T-helper 2 cell treated with Interferon-gamma antibody and Interleukin-4, amounts not matched to agents 5 μg/mL and 100 μg/mL, for 36 hours (primary cell): Measurements from ENCODE around the gene SLC32A1.

Experiments
- DNase-seq: peaks from one replicate; pipeline ENCODE4 v3.0.0; 2021; ENCODE audit warnings: low spot score
- H3K27ac Mint-ChIP-seq: one replicate; pipeline ENCODE4 v1.8.0; 2021; ENCODE audit warnings: mild to moderate bottlenecking, mixed read lengths
- H3K27me3 Mint-ChIP-seq: one replicate; pipeline ENCODE4 v1.8.0; 2021; ENCODE audit warnings: low read depth, mixed read lengths
- H3K36me3 Mint-ChIP-seq: one replicate; pipeline ENCODE4 v1.8.0; 2021; ENCODE audit warnings: low read depth, mixed read lengths
- H3K4me1 Mint-ChIP-seq: one replicate; pipeline ENCODE4 v1.8.0; 2021; ENCODE audit warnings: low read depth, mixed read lengths
- H3K4me3 Mint-ChIP-seq: one replicate; pipeline ENCODE4 v1.8.0; 2022; ENCODE audit warnings: mild to moderate bottlenecking, moderate library complexity, mixed read lengths
- H3K9me3 Mint-ChIP-seq: one replicate; pipeline ENCODE4 v1.8.0; 2021; ENCODE audit warnings: mixed read lengths

Gene SLC32A1

DNA sequence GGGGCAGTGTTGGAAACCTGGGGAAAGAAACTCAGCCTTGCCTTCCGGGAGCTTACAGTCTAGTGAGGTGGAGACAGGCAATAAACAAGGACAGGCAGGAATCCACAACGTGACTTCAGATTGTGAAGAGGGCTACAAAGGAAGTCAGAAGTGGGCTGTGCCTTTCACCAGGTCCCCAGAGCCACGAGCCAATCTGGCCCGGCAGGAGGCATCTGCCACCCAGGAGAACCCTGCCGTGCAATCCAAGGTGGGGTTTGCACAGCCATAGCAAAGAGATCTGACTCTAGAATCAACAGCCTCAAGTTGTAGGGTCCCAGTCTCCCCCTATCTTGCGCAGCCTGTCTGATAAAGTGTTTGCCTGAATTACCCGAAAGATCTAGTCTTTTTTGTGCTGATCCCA is 5.5 kb downstream of the SLC32A1 start:
- no peak for DNase-seq
- Mint-ChIP-seq H3K27ac (peak overlapping the region; percentile 72), H3K4me1 (peaks cover 31% of the 10 kb centered on the region), H3K36me3 (peaks cover 13% of the 10 kb centered on the region), H3K27me3 (peaks cover 92% of the 10 kb centered on the region), H3K4me3 (no peak overlapping the region), H3K9me3 (no peaks in the 10 kb centered on the region)

DNA sequence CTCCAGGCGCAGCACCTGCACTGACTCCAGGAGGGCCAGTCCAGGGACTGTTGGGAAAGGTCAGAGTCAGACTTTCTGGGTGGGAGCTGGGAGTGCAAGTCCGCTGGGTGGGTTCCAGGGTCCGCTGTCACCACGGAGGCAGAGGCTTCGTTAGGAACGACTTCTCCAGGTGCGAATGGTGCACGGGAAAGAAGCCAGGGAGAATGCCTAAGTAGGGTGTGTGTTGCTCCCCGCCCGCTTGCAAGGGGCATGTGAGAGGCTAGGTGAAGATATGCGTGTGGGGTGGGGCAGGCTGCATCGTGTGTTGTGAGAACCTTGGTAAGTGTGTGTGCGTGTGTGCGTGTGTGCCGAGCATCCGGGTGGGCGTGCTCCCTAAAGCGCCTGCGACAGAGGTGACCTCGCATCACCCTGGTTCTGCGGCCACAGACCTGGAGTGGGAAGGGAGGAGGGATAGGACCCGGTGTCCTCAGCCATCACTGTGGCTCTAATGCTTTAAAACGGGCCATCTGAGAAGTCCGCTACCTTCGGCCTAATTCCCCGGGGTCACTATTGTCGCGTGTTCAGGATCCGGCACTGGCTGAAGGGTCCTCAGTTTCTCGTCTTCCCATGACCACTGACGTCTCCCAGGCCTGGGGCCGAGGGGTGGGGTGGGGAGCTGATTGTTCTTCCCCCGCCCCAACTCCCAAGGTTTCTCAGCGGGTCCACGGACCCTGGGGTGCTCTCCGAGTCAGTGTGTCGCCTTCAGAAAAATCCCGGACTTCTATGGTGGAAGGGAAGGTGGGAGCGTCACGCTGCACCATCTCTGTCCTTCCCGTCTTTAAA is 6.1 kb downstream of the SLC32A1 start:
- H3K27ac Mint-ChIP-seq, result peak overlapping the region; percentile 72
- DNase-seq, result no peak
- H3K27me3 Mint-ChIP-seq, result peaks cover 94% of the 10 kb centered on the region
- H3K4me3 Mint-ChIP-seq, result peak overlapping the region; percentile 64
- peaks cover 28% of the 10 kb centered on the region for H3K4me1 Mint-ChIP-seq
- peaks cover 13% of the 10 kb centered on the region for H3K36me3 Mint-ChIP-seq
- H3K9me3 Mint-ChIP-seq, result no peaks in the 10 kb centered on the region

DNA sequence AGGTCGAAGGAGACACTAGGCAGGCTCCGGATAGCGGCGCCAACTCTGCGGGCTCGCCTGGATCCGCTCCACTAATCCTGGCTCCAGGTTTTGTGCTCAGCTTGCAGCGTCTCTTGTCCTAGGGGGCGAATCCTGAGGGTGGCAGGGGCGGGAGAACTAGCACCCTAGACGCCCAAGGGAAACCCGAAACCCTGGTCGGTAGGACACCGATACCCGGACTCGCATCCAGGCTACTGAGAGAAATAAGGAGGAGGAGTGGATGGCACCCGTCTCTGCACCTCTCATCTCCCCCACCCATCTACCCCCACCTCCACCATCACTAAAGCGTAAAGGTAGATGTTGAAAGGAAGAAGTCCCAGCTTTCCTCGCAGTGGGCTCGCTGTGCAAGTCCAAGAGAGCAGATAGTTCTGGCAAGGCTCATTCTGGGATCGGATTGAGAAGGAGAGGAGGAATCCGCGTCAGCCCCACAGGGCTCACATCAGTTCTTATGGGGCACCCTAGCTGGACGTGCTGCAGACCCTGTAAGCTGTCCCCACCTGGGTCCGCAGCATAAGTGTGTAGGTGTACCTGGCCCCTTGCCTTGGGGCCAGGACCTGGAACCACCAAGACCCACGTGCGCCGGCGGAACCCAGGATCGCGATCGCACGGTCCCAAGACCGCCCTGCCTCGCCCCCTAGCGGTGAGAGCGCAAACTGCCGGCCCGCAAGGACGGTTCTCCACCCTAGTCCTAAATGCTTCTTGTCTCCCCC is 6.9 kb downstream of the SLC32A1 start:
- Mint-ChIP-seq H3K4me1 (peaks cover 26% of the 10 kb centered on the region), H3K27ac (no peak overlapping the region)
- DNase-seq, result peak; percentile 64

GRCh38 chr20:38731738-38732113 is 7.4 kb downstream of the SLC32A1 start:
- Mint-ChIP-seq H3K9me3 (no peaks in the 10 kb centered on the region), H3K36me3 (peaks cover 10% of the 10 kb centered on the region), H3K4me1 (peaks cover 26% of the 10 kb centered on the region), H3K27ac (no peak overlapping the region), H3K27me3 (peaks cover 96% of the 10 kb centered on the region), H3K4me3 (peak overlapping the region; percentile 30)
- no peak for DNase-seq

More for the DNA sequence above, 6.9 kb downstream of the SLC32A1 start:
- Mint-ChIP-seq H3K4me3 (peak overlapping the region; percentile 64), H3K27me3 (peaks cover 95% of the 10 kb centered on the region), H3K9me3 (no peaks in the 10 kb centered on the region), H3K36me3 (peaks cover 10% of the 10 kb centered on the region)

- Mint-ChIP-seq H3K9me3 (no peaks in the 10 kb centered on the region), H3K36me3 (peaks cover 8% of the 10 kb centered on the region), H3K4me3 (no peak overlapping the region), H3K27me3 (peaks cover 94% of the 10 kb centered on the region), H3K4me1 (peaks cover 16% of the 10 kb centered on the region), H3K27ac (no peak overlapping the region)
- DNase-seq, result no peak
Observed at GRCh38 chr20:38732981-38733380, 8.7 kb downstream of the SLC32A1 start.

DNA sequence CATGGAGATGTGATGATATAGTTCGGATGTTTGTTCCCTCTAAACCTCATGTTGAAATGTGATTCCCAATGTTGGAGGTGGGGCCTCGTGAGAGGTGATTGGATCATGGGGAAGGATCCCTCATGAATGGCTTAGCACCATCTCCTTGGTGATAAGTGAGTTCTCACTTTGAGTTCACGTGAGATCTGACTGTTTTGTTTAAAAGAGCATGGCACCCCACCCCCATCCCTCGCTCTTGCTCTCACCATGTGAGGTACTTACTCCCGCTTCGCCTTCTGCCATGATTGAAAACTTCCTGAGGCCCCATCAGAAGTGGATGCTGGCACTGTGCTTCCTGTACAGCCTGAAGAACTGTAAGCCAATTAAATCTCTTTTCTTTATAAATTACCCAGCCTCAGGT is 10.9 kb downstream of the SLC32A1 start:
- H3K9me3 Mint-ChIP-seq, result no peaks in the 10 kb centered on the region
- H3K27me3 Mint-ChIP-seq, result peaks cover 80% of the 10 kb centered on the region
- no peak overlapping the region for H3K4me3 Mint-ChIP-seq
- H3K27ac Mint-ChIP-seq, result no peak overlapping the region
- H3K36me3 Mint-ChIP-seq, result peaks cover 2% of the 10 kb centered on the region
- DNase-seq, result no peak
- H3K4me1 Mint-ChIP-seq, result peaks cover 9% of the 10 kb centered on the region

GRCh38 chr20:38737887-38738286 is 13.6 kb downstream of the SLC32A1 start:
- no peak for DNase-seq
- Mint-ChIP-seq H3K36me3 (no peaks in the 10 kb centered on the region), H3K9me3 (no peaks in the 10 kb centered on the region), H3K27me3 (peaks cover 82% of the 10 kb centered on the region), H3K4me1 (no peaks in the 10 kb centered on the region), H3K4me3 (no peak overlapping the region), H3K27ac (no peak overlapping the region)

GRCh38 chr20:38745757-38746156 is 21.5 kb downstream of the SLC32A1 start:
- H3K27me3 Mint-ChIP-seq, result peaks cover 27% of the 10 kb centered on the region
- no peak overlapping the region for H3K4me3 Mint-ChIP-seq
- H3K36me3 Mint-ChIP-seq, result peaks cover 5% of the 10 kb centered on the region
- no peak overlapping the region for H3K27ac Mint-ChIP-seq
- peaks cover 18% of the 10 kb centered on the region for H3K4me1 Mint-ChIP-seq
- no peaks in the 10 kb centered on the region for H3K9me3 Mint-ChIP-seq
- no peak for DNase-seq

DNA sequence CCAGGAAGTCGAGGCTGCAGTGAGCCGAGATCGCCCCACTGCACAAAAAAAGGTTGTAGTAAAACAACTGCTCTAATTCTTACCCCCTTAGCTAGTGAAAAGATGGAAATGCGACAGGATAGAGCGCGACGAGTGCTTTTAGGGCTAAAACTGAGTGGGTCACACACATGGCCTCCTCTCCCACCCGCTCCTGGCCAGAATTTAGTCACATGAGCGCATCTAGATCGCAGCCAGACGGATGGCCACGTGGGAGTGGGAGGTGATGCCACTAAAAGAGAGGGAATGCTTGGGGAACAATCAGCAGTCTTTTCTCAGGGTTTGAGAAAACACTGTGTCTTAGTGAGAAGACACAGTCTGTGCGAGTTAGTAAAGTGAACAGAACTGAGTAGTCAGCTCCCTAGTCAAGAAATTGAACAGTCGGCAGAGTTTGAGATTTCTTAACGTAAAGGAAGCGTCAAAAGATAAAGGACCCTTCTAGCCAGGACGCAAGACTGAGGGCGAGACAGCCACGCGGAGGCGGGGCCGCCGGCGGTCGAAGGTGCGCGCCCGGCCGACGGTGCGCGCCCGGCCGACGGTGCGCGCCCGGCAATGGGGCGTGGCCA is 23.3 kb downstream of the SLC32A1 start:
- H3K4me1 Mint-ChIP-seq, result peaks cover 20% of the 10 kb centered on the region
- H3K27me3 Mint-ChIP-seq, result peaks cover 10% of the 10 kb centered on the region
- no peaks in the 10 kb centered on the region for H3K9me3 Mint-ChIP-seq
- peak overlapping the region; percentile 99 for H3K27ac Mint-ChIP-seq
- DNase-seq, result no peak
- peak overlapping the region; percentile 60 for H3K4me3 Mint-ChIP-seq
- peaks cover 13% of the 10 kb centered on the region for H3K36me3 Mint-ChIP-seq

DNA sequence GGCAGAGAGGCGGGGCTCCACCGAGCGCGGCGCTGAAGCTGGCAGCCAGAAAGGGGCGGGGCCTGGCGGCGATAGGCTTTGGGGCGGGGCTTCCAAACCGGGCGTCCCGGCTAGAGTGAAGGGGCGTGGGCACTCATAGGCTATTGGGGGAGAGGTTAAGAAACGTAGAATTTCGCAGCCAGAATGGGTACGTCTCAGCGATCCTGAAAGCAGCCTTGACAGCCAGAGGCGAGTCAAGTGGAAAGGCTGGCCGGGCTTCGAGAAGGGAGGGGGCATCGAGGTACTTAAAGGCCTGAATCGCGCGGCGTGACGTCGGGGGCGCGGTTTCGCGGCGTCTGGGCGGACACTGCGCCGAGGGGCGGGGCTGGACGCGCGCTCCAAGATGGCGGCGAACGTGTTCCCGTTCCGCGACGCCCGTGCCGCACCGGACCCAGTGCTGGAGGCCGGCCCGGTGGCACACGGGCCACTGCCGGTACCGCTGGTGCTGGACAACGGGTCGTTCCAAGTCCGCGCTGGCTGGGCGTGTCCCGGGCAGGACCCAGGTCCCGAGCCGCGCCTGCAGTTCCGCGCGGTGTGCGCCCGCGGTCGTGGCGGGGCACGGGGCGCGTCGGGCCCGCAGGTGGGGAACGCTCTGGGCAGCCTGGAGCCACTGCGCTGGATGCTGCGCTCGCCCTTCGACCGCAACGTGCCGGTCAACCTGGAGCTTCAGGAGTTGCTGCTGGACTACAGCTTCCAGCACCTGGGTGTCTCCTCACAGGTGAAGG is 24.0 kb downstream of the SLC32A1 start, which contains the start of gene ACTR5:
ACTR5 (plus strand) TSS at position 364 of the 764 bp plus-strand sequence; CDS start at position 383, 19 bp downstream.
- peak within 1 kb of the TSS; percentile 99 for H3K27ac Mint-ChIP-seq
- peak within 1 kb of the TSS; percentile 97 for H3K4me3 Mint-ChIP-seq
- peak; percentile 94 for DNase-seq
- H3K4me1 Mint-ChIP-seq, result peaks cover 20% of the 10 kb centered on the region
- H3K27me3 Mint-ChIP-seq, result peaks cover 7% of the 10 kb centered on the region
- H3K9me3 Mint-ChIP-seq, result no peaks in the 10 kb centered on the region
- H3K36me3 Mint-ChIP-seq, result peaks cover 15% of the 10 kb centered on the region

DNA sequence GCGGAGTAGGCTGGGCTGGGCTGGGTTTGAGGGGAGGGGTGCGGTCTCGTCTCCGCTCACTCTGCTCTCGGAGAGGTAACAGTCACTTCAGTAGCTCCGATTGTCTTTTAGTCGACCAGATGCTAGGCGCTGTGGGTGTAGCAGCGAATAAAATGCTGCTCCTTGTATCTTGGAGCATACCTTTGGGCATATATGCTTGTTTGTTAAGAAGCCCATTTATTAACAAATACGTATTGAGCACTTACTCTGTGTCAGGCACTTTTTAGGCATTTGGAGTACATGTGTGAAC is 24.5 kb downstream of the SLC32A1 start:
- Mint-ChIP-seq H3K4me1 (peaks cover 20% of the 10 kb centered on the region), H3K9me3 (no peaks in the 10 kb centered on the region), H3K4me3 (peak overlapping the region; percentile 93), H3K27ac (peak overlapping the region; percentile 85), H3K36me3 (peaks cover 15% of the 10 kb centered on the region), H3K27me3 (peaks cover 3% of the 10 kb centered on the region)
- peak; percentile 42 for DNase-seq

DNA sequence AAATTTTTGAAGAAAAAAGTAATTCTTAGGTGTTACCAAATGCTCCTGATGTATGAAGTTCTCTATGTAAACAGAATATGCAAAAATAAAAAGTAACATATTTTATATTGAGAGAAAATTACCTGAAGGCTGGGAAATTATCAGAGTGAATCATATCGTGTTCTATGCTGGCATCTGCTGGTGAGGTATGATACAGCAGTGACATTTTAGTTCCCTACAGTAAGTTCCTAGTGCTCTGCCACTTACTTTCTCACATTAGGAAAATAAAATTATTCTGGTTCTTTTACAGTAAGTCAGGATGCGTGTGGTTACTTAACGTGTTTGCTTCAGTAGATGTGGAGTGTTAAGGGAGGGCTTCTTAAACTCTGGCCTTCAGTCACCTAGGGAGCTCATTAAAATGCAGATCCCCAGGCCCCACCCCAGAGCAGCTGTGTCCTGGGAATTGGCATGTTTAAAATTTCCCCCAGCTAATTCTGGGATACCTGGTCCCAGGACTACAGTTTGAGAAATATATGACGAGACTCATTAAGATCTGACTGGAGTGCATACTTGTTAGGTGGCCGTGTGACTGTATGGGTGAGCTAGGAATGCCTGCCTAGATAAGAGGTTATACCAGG is 27.2 kb downstream of the SLC32A1 start:
- Mint-ChIP-seq H3K9me3 (no peaks in the 10 kb centered on the region), H3K36me3 (peaks cover 19% of the 10 kb centered on the region), H3K4me3 (no peak overlapping the region), H3K27ac (no peak overlapping the region), H3K4me1 (peaks cover 20% of the 10 kb centered on the region), H3K27me3 (peaks cover 2% of the 10 kb centered on the region)
- DNase-seq, result no peak

DNA sequence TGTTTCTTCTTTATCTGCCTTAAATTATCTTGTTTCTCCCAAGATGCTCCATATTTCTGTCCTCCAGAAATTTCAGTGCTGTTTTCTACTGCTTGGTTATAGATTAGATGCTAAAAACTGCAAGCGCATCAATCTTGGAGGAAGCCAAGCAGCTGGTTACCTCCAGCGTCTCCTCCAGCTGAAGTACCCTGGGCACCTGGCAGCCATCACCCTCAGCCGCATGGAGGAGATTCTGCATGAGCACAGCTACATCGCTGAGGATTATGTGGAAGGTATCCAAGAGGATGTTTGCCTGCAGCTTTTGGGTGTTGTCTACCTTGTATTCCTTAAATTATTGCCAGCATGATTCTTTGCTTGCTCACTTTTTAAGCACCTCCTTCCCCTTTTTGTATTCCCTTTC is 27.7 kb downstream of the SLC32A1 start:
- Mint-ChIP-seq H3K27ac (no peak overlapping the region), H3K36me3 (peaks cover 19% of the 10 kb centered on the region), H3K4me3 (no peak overlapping the region), H3K27me3 (peaks cover 2% of the 10 kb centered on the region), H3K9me3 (no peaks in the 10 kb centered on the region), H3K4me1 (peaks cover 20% of the 10 kb centered on the region)
- DNase-seq, result no peak
